ENCODE data around the gene CRELD2.
"Not testable (repeated sequence)": the region's sequence is repeated elsewhere in the genome, so short reads cannot be mapped to it uniquely, and the experiment has no call there.

The CRELD2 gene

GRCh38 chr22:49933236-49934159 is 15.1 kb downstream of the CRELD2 start:
- no peak for DNase-seq

- DNase-seq = no peak
Observed at GRCh38 chr22:49934160-49934890, 15.9 kb downstream of the CRELD2 start.

GRCh38 chr22:49934891-49935557 is 16.6 kb downstream of the CRELD2 start:
- DNase-seq = no peak

- DNase-seq = no peak
Observed at GRCh38 chr22:49935561-49935960, 17.1 kb downstream of the CRELD2 start.

- no peak for DNase-seq
Observed at GRCh38 chr22:49936018-49936972, 17.9 kb downstream of the CRELD2 start.

- DNase-seq = no peak
Observed at GRCh38 chr22:49936973-49937757, 18.7 kb downstream of the CRELD2 start.

- no peak for DNase-seq
Observed at GRCh38 chr22:49937758-49938564, 19.5 kb downstream of the CRELD2 start.

- DNase-seq = no peak
Observed at GRCh38 chr22:49938565-49939136, 20.2 kb downstream of the CRELD2 start.

- DNase-seq = no peak
Observed at GRCh38 chr22:49941507-49942316, 23.3 kb downstream of the CRELD2 start.

- DNase-seq = no peak
Observed at GRCh38 chr22:49942565-49943404, 24.4 kb downstream of the CRELD2 start.

GRCh38 chr22:49943405-49943765 is 25.0 kb downstream of the CRELD2 start:
- no peak for DNase-seq

- no peak for DNase-seq
Observed at GRCh38 chr22:49943771-49944398, 25.5 kb downstream of the CRELD2 start.

GRCh38 chr22:49944399-49944891 is 26.0 kb downstream of the CRELD2 start:
- DNase-seq = no peak

- not testable (repeated sequence) for DNase-seq
Observed at GRCh38 chr22:49945042-49945794, 26.8 kb downstream of the CRELD2 start.

GRCh38 chr22:49946612-49947295 is 28.3 kb downstream of the CRELD2 start:
- DNase-seq = no peak

GRCh38 chr22:49947296-49947622 is 28.8 kb downstream of the CRELD2 start:
- no peak for DNase-seq

All from retina (tissue), 1 donor.